ENCODE measurements around the gene SMARCD2.

Gene SMARCD2

DNA sequence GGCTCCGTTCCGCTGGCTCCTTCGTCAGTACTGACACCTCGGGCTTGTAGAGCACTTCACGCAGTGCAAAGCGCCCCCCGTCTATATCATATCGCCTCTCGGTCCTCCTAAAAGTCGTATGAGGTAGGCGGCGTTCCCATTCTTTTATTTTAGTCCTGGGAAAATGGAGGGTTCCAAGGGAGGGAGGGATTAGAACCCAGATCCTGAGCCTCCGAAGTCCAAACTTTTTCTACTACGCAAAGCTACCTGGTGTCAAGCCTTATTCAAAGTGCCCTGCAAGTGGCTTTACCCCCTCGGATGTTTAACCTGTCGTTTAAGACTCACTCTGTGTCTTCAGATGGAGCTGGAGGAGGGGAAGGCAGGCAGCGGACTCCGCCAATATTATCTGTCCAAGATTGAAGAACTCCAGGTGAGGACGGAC is 14.7 kb downstream of the SMARCD2 start:
- H3K36me3 ChIP-seq = peaks cover 80% of the 10 kb centered on the region

DNA sequence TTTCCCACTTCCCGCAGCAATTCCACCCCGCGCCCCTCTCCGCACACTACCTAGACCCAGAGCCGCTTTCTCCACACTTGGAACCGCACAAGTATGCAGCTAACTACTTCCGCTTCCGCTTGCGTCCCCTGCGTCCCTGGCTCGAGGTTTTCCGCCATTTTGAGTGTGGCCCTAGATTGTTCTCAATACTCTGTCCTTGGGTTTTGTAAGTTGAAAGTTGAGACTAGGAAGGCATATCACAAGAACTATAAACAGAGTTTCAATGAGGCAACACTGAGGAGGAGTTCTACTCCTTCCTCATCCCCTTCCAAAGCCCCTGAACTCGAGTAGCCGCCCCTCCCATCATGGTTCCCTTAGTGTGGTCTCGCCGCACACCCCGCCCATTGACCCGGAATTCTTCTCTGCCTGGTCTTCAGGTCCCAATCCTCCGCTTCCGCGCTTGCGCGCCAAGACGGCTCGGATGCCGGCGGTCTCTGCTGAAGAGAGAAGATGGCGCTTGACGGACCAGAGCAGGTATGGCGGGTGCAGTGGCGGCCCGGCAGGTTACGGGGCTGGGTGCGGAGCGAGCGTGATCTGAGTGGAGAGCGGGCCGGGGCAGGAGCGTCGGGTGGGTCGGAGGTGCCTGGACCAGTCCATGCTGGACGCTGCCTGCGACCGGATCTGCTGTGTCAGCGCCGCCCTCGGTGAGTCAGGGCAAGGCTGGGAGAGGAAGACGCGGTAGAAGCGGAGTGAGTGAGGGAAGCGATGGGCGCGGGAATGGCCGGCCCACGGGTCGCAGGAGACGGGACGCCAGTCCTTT is 15.3 kb downstream of the SMARCD2 start, which contains the start of the genes FTSJ3 and PSMC5:
FTSJ3 (minus strand) TSS at position 662 of the 799 bp plus-strand sequence. CDS start 761 bp downstream, outside the sequence.
PSMC5 (plus strand) TSS at position 430 of the 799 bp plus-strand sequence; CDS start at position 490, 60 bp downstream.
- Histone ChIP-seq H3K9me3 (no peaks in the 10 kb centered on the region), H3K36me3 (peaks cover 80% of the 10 kb centered on the region), H3K4me3 (ENCODE audit: low read depth, low read length) (peak within 1 kb of the TSS; percentile 94), H3K4me1 (no peaks in the 10 kb centered on the region; the same call in none of the 2 replicates), H3K27me3 (no peaks in the 10 kb centered on the region)
- TF ChIP-seq, protein P1, sequence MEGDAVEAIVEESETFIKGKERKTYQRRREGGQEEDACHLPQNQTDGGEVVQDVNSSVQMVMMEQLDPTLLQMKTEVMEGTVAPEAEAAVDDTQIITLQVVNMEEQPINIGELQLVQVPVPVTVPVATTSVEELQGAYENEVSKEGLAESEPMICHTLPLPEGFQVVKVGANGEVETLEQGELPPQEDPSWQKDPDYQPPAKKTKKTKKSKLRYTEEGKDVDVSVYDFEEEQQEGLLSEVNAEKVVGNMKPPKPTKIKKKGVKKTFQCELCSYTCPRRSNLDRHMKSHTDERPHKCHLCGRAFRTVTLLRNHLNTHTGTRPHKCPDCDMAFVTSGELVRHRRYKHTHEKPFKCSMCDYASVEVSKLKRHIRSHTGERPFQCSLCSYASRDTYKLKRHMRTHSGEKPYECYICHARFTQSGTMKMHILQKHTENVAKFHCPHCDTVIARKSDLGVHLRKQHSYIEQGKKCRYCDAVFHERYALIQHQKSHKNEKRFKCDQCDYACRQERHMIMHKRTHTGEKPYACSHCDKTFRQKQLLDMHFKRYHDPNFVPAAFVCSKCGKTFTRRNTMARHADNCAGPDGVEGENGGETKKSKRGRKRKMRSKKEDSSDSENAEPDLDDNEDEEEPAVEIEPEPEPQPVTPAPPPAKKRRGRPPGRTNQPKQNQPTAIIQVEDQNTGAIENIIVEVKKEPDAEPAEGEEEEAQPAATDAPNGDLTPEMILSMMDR (IDR thresholded peaks at IDR 0.05; ENCODE audit: low read depth, low read length) = peak; percentile 58
- peak; percentile 97 for DNase-seq

More for the DNA sequence above, 14.7 kb downstream of the SMARCD2 start:
- no peak for DNase-seq
- H3K4me3 ChIP-seq (ENCODE audit: low read depth, low read length) = peak overlapping the region; percentile 94
- TF ChIP-seq, protein P1 (IDR thresholded peaks at IDR 0.05; ENCODE audit: low read depth, low read length) = no peak
- H3K9me3 ChIP-seq = no peaks in the 10 kb centered on the region
- no peaks in the 10 kb centered on the region for H3K27me3 ChIP-seq
- no peaks in the 10 kb centered on the region; the same call in none of the 2 replicates for H3K4me1 ChIP-seq

GRCh38 chr17:63826468-63827001 is 15.9 kb downstream of the SMARCD2 start:
- no peaks in the 10 kb centered on the region; the same call in none of the 2 replicates for H3K4me1 ChIP-seq
- no peaks in the 10 kb centered on the region for H3K9me3 ChIP-seq
- H3K36me3 ChIP-seq = peaks cover 80% of the 10 kb centered on the region
- H3K27me3 ChIP-seq = no peaks in the 10 kb centered on the region
- DNase-seq = no peak
- TF ChIP-seq, protein P1 (IDR thresholded peaks at IDR 0.05; ENCODE audit: low read depth, low read length) = no peak
- peak overlapping the region; percentile 94 for H3K4me3 ChIP-seq (ENCODE audit: low read depth, low read length)

GRCh38 chr17:63824362-63824761 is 18.1 kb downstream of the SMARCD2 start:
- TF ChIP-seq, protein P1 (IDR thresholded peaks at IDR 0.05; ENCODE audit: low read depth, low read length) = no peak
- H3K36me3 ChIP-seq = peaks cover 78% of the 10 kb centered on the region
- no peaks in the 10 kb centered on the region for H3K27me3 ChIP-seq
- DNase-seq = no peak
- no peaks in the 10 kb centered on the region; the same call in none of the 2 replicates for H3K4me1 ChIP-seq
- no peaks in the 10 kb centered on the region for H3K9me3 ChIP-seq
- H3K4me3 ChIP-seq (ENCODE audit: low read depth, low read length) = no peak overlapping the region

GRCh38 chr17:63823659-63824331 is 18.7 kb downstream of the SMARCD2 start:
- H3K36me3 ChIP-seq = peaks cover 78% of the 10 kb centered on the region
- H3K4me3 ChIP-seq (ENCODE audit: low read depth, low read length) = no peak overlapping the region
- no peaks in the 10 kb centered on the region for H3K9me3 ChIP-seq
- TF ChIP-seq, protein P1 (IDR thresholded peaks at IDR 0.05; ENCODE audit: low read depth, low read length) = no peak
- no peak for DNase-seq
- no peaks in the 10 kb centered on the region for H3K27me3 ChIP-seq
- H3K4me1 ChIP-seq = no peaks in the 10 kb centered on the region; the same call in none of the 2 replicates

Data from BE2C (cell line).